Dedifferentiated amniotic fluid mesenchymal stem cell (primary cell): ENCODE data around the gene GNAS-AS1.

Source experiments
- DNase-seq: peaks from one replicate; pipeline ENCODE4 v3.0.0-alpha.2; 2016; ENCODE audit errors: extremely low spot score

GNAS-AS1 gene

DNA sequence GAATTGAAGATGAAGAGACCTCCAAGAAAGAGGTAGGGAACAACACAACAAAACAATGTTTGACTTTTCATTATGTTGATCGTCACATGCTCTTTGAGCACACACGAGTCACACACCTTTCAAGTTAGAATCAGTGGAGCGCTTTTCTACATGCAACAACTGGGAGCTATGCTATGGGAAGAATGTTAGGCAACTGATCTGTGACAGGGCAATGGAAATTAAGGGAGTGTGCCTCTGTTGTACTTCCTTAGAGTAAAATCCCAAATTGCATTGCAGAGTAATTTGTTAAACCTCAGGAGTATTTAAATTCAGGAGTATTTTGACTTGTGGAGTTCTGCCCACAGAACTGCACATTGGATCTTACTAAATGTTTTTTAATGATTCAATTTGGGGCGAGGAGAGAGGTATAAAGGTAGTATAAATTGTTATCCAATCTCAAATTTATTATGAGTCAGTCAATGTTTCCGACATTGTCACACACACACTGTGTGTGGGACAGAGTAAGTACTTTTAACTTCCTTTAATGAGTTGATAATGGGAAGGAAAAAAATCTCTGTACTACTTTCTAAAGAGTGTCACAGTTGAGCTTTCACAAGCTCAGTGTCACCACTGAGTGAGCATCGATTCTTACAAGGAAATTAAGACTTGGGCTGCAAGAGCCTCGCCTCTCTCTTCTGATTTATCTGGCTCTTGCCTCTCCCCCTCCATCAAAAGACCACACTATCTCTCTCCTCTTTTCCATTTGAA is 12.5 kb upstream of the GNAS-AS1 start:
- no peak for DNase-seq

- DNase-seq = no peak
Measured at GRCh38 chr20:58855506-58856389, 5.0 kb upstream of the GNAS-AS1 start.

DNA sequence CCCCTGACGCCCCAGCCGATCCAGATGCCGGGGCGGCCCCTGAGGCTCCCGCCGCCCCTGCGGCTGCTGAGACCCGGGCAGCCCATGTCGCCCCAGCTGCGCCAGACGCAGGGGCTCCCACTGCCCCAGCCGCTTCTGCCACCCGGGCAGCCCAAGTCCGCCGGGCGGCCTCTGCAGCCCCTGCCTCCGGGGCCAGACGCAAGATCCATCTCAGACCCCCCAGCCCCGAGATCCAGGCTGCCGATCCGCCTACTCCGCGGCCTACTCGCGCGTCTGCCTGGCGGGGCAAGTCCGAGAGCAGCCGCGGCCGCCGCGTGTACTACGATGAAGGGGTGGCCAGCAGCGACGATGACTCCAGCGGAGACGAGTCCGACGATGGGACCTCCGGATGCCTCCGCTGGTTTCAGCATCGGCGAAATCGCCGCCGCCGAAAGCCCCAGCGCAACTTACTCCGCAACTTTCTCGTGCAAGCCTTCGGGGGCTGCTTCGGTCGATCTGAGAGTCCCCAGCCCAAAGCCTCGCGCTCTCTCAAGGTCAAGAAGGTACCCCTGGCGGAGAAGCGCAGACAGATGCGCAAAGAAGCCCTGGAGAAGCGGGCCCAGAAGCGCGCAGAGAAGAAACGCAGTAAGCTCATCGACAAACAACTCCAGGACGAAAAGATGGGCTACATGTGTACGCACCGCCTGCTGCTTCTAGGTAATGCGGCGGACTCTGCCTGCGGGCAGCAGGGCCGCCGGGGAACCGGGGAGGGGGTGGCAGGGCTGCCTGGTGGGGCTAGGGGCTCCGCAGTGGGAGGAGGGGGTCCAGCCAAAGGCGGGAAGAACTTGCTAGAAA is 4.2 kb upstream of the GNAS-AS1 start:
- DNase-seq = no peak

DNA sequence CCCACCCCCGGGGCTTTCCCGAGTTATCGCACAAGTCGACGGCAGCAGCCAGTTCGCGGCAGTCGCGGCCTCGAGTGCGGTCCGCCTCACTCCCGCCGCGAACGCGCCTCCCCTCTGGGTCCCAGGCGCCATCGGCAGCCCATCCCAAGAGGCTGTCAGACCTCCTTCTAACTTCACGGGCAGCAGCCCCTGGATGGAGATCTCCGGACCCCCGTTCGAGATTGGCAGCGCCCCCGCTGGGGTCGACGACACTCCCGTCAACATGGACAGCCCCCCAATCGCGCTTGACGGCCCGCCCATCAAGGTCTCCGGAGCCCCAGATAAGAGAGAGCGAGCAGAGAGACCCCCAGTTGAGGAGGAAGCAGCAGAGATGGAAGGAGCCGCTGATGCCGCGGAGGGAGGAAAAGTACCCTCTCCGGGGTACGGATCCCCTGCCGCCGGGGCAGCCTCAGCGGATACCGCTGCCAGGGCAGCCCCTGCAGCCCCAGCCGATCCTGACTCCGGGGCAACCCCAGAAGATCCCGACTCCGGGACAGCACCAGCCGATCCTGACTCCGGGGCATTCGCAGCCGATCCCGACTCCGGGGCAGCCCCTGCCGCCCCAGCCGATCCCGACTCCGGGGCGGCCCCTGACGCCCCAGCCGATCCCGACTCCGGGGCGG is 3.4 kb upstream of the GNAS-AS1 start:
- no peak for DNase-seq

DNA sequence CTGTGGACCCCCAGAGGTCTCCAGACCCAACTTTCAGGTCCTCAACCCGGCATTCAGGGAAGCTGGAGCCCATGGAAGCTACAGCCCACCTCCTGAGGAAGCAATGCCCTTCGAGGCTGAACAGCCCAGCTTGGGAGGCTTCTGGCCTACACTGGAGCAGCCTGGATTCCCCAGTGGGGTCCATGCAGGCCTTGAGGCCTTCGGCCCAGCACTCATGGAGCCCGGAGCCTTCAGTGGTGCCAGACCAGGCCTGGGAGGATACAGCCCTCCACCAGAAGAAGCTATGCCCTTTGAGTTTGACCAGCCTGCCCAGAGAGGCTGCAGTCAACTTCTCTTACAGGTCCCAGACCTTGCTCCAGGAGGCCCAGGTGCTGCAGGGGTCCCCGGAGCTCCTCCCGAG is 2.8 kb upstream of the GNAS-AS1 start:
- no peak for DNase-seq

DNA sequence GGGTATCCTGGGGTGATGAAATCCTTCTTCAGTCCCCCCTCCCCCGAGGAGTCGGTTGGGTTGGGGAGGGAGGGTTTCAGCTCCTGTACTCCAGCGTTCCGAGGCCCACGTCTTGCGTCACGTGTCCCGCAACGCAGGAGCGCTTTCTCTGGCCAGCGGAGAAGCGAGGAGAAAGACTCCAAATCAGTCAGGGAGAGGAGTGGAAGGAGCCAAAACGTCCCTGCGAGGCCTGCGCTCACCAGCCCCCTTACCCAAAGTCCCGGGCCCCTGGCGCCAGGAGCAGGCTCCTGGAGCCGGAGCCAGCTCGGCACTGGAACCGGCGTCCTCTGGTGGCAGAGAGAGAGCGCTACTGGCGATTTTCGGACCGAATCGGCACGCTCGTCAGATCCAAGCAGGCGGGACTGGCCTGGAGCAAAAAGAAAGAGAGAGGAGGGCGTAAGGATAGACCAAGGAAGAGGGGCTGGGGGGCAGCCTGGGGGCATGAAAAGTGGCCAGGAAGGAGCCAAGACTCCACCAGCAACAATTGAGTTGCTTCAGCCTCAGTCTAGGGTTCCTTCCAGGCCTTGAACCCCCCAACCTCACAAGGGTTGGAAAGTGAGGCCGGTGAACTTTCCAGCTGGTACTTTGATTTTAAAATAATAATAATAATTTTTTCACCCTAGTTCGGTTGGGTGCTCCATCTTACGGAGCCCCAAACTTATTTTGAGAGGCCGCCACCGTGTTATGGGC is 2.0 kb upstream of the GNAS-AS1 start, which contains the start of gene GNAS:
TSS of gene GNAS (plus strand) at position 174 of the 729 bp plus-strand sequence.
- peak; percentile 36 for DNase-seq

DNA sequence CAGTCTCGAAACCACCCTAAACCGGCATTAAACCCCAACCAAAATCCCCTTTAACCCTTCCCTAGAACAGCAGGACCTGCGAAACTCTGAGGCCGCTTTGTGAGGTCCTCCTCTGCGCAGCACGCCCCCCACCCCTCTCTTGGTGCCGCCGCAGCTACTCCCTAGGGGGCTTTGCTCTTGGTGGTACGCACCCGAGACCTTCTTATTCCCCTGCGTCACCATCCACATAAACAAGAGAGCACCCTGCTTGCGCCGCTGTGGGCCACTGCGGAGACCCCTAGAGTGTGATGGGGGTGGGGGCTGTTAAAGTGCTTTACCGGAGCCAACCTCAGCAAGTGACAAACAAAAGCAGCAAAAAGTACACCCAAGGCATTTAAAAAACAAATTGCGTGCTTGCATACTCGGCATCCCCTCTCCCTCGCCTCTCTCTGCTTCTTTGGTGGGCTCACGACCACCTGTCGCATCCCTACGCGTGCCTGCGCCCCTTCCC is 1.3 kb upstream of the GNAS-AS1 start:
- DNase-seq = no peak

DNA sequence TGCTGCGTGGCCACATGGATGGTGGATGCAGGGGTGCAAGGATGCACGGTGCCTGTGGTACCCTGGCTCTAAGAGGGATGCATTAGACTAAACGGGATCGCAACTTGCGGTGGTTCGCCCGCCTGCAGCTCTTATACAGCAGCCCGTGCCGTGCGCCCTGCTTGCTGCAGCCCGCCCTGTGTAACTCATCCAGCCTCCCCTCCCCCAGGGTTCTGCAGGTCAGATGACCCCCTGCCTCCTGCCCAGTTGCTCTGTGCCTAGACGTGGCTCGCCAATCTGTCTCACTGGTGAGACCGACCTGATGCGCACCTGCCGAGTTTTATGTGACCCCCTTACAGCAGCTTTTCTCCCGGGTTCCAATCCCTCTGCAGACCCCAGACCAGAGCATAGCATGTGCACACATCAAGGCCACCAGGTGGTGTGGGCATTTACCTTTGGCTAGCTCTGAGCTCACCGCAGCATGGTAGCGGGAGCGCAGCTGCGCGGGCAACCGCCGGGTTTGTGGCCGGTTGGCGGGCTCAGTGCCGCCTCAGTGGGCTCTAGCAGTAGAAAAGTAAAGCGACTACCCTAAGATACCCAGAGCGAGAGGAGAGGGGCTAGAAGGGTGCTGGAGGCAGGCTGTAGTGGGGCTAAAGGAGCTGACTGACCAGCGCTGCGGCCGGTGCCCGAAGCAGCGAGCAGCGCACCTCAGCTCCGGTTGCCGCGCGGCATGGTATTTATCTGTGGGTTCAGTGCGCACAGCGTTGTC is 693 bp upstream of the GNAS-AS1 start:
- DNase-seq = no peak

- no peak for DNase-seq
Measured at GRCh38 chr20:58847463-58847862, 3.2 kb downstream of the GNAS-AS1 start.

- no peak for DNase-seq
Measured at GRCh38 chr20:58845706-58846105, 5.0 kb downstream of the GNAS-AS1 start.

- DNase-seq = no peak
Measured at GRCh38 chr20:58843128-58843556, 7.6 kb downstream of the GNAS-AS1 start.

GRCh38 chr20:58842276-58842675 is 8.4 kb downstream of the GNAS-AS1 start:
- no peak for DNase-seq

DNA sequence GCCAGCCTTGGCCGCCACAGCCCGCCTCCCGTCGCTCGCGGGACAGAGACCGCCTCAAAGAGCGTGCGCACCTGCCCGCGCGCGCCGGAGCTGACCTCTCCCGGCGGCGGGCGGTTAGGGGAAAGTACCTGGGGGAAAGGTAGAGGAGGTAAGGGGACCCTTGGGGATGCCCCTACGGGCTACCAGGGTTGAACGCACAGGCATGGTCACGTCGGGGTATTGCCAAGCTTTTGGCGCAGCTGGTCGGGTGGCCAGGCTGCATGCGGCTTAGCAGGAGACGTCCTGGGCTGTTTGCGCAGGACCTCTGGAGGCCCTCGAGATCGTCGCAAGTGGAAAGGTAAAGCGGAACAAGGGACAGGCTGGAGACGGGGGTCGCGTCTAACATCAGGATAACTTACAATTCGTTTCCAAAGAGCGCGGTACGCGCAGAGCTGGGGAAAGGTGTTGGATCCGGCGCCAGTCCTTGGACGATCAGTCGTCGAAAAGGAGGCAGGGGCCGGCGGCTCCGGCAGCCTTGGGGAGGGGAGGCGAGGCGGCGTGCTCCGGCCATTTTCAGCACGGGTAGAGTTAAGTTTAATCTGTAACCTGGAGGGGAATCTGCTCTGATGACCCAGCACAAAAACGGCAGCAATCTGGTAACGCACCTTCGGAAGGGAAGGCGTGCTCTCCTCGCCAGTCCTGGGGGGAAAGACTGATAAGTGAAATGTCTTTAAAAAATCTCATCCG is 9.0 kb downstream of the GNAS-AS1 start:
- DNase-seq = no peak

DNA sequence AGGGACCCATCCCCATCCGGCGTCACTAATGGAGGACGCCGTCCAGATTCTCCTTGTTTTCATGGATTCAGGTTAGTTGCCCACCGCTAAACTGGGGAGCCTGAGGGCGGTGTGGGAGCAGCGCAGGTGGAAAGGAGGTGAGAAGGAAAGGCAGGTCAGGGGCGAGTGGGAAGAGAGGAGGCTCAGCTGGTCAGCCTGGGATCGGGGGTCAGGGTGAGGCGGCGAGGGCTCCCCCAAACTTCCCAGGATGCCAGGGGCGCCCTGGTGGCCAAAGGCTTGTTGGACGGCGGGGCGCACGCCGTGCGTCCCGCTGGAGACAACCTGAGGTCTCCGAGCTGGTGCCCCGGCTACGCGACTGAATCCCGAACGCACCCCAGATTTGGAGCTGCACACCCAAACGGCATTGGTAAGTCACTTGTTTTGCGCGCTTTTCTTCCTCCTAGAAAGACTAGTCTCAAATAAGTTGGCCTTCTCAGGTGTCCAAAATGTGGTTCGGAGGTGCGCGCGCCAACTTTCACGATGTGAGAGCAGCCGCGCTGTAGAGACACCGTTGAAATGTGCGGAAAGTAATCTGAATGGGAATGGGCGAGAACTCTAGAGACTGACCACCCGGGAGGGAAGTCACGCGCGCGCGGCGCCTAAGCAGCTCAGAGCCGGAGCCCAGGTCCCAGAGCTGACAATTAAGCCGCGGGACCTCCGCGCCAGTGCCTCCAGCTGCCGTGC is 9.7 kb downstream of the GNAS-AS1 start:
- no peak for DNase-seq

DNA sequence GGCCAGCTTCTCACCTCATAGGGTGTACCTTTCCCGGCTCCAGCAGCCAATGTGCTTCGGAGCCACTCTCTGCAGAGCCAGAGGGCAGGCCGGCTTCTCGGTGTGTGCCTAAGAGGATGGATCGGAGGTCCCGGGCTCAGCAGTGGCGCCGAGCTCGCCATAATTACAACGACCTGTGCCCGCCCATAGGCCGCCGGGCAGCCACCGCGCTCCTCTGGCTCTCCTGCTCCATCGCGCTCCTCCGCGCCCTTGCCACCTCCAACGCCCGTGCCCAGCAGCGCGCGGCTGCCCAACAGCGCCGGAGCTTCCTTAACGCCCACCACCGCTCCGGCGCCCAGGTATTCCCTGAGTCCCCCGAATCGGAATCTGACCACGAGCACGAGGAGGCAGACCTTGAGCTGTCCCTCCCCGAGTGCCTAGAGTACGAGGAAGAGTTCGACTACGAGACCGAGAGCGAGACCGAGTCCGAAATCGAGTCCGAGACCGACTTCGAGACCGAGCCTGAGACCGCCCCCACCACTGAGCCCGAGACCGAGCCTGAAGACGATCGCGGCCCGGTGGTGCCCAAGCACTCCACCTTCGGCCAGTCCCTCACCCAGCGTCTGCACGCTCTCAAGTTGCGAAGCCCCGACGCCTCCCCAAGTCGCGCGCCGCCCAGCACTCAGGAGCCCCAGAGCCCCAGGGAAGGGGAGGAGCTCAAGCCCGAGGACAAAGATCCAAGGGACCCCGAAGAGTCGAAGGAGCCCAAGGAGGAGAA is 10.5 kb downstream of the GNAS-AS1 start:
- no peak for DNase-seq

GRCh38 chr20:58839474-58839874 is 11.2 kb downstream of the GNAS-AS1 start:
- DNase-seq = no peak

GRCh38 chr20:58838174-58838573 is 12.5 kb downstream of the GNAS-AS1 start:
- no peak for DNase-seq

- no peak for DNase-seq
Measured at GRCh38 chr20:58837717-58838116, 13.0 kb downstream of the GNAS-AS1 start.
